DOHH2 (cell line): ENCODE data around the gene ANXA6.
A peak's percentile ranks its signal among the peaks of the same experiment; 100 is the strongest.

Experiments used
- H3F3A ChIP-seq: fragments of 200-600 bp; sonication (generic), shearing (Covaris generic); 2 replicates; pipeline ENCODE4 v1.6.0; 2016; ENCODE audit warnings: antibody characterized with exemption, mild to moderate bottlenecking; ENCODE audit not compliant: control insufficient read depth, insufficient read depth
- H3K27ac ChIP-seq: fragments of 200-600 bp; sonication (generic); 2 replicates; pipeline ENCODE4 v1.5.1; 2014; ENCODE audit warnings: low read depth, mild to moderate bottlenecking, low read length, moderate library complexity
- H3K27me3 ChIP-seq: fragments of 200-600 bp; sonication (generic); 2 replicates; pipeline ENCODE4 v1.6.1; 2014; ENCODE audit warnings: mild to moderate bottlenecking, low read length, mixed read lengths; ENCODE audit not compliant: control insufficient read depth
- H3K36me3 ChIP-seq: fragments of 200-600 bp; sonication (generic); 2 replicates; pipeline ENCODE4 v1.6.1; 2014; ENCODE audit warnings: mild to moderate bottlenecking, low read length, moderate library complexity, mixed read lengths; ENCODE audit not compliant: control insufficient read depth
- H3K4me1 ChIP-seq: fragments of 200-600 bp; sonication (generic); 2 replicates; pipeline ENCODE4 v1.6.1; 2014; ENCODE audit warnings: mild to moderate bottlenecking, low read length, mixed read lengths; ENCODE audit not compliant: control insufficient read depth
- H3K4me2 ChIP-seq: fragments of 200-600 bp; sonication (generic); 2 replicates; pipeline ENCODE4 v1.6.0; 2014; ENCODE audit warnings: mild to moderate bottlenecking, low read length, moderate library complexity
- H3K4me3 ChIP-seq: fragments of 200-600 bp; sonication (generic); 2 replicates; pipeline ENCODE4 v1.5.1; 2014; ENCODE audit warnings: mild to moderate bottlenecking, low read length, mixed read lengths
- H3K79me2 ChIP-seq: fragments of 200-600 bp; sonication (generic); 2 replicates; pipeline ENCODE4 v1.6.1; 2014; ENCODE audit warnings: mild to moderate bottlenecking, low read length, mixed read lengths; ENCODE audit not compliant: control insufficient read depth
- H3K9me2 ChIP-seq: fragments of 200-600 bp; sonication (generic); replicated peaks from 2 replicates; pipeline ENCODE4 v1.6.1; 2014; ENCODE audit warnings: mild to moderate bottlenecking, low read length, mixed read lengths; ENCODE audit not compliant: control insufficient read depth
- H3K9me3 ChIP-seq: fragments of 200-600 bp; sonication (generic); 2 replicates; pipeline ENCODE4 v1.6.1; 2014; ENCODE audit warnings: antibody characterized with exemption, low read length, mixed read lengths; ENCODE audit not compliant: control insufficient read depth, insufficient read depth
- H4K20me1 ChIP-seq: fragments of 200-600 bp; sonication (generic); 2 replicates; pipeline ENCODE4 v1.6.0; 2014; ENCODE audit warnings: low read depth, mild to moderate bottlenecking, antibody characterized with exemption, low read length, moderate library complexity; ENCODE audit not compliant: control insufficient read depth, insufficient read depth
- CTCF ChIP-seq: fragments of 200-600 bp; sonication (generic); IDR thresholded peaks from one replicate; pipeline ENCODE4 v1.5.1; 2014; ENCODE audit warnings: antibody characterized with exemption, mild to moderate bottlenecking, low read depth, low read length; ENCODE audit not compliant: poor library complexity, severe bottlenecking
- EZH2phosphoT487 ChIP-seq: fragments of 200-600 bp; sonication (generic); IDR thresholded peaks from 2 replicates; pipeline ENCODE4 v1.6.1; 2017; ENCODE audit warnings: borderline replicate concordance, mild to moderate bottlenecking, antibody characterized with exemption, low read length, moderate library complexity, mixed read lengths

The ANXA6 gene

GRCh38 chr5:151051066-151051930 is 106.3 kb downstream of the ANXA6 start:
- TF ChIP-seq CTCF (peak; percentile 96), EZH2phosphoT487 (no peak)

More at GRCh38 chr5:151051066-151051930, 106.3 kb downstream of the ANXA6 start:
- Histone ChIP-seq H3K9me2 (no peaks in the 10 kb centered on the region), H3K4me1 (peaks cover 7% of the 10 kb centered on the region), H3K9me3 (no peaks in the 10 kb centered on the region), H3K27me3 (no peaks in the 10 kb centered on the region), H4K20me1 (no peaks in the 10 kb centered on the region; the same call in 1 of the 2 replicates), H3K27ac (no peak overlapping the region), H3K4me2 (no peak overlapping the region), H3K4me3 (no peak overlapping the region), H3K79me2 (no peaks in the 10 kb centered on the region), H3F3A (no peaks in the 10 kb centered on the region), H3K36me3 (peaks cover 77% of the 10 kb centered on the region)
